BJ (cell line): ENCODE measurements around the gene PTPRC. TPM values are rescaled to one million over a fixed set of nuclear protein-coding genes. Genes with fewer than 3 reads are reported as not detected.
A peak's percentile ranks its signal among the peaks of the same experiment; 100 is the strongest.

ENCODE experiments used
- CTCF ChIA-PET: fragments of 350-600 bp; formaldehyde crosslinking; extraction: SDS; loops from one replicate; lab custom pipeline; 2021; ENCODE audit warnings: antibody characterized with exemption, inconsistent platforms; lab: Yijun Ruan, JAX
- POLR2A ChIA-PET: fragments of 300-600 bp; sonication (Branson Sonifier 250); formaldehyde crosslinking; extraction: SDS; loops from one replicate; lab custom pipeline; 2021; ENCODE audit warnings: antibody characterized with exemption; lab: Charles Lee
- DNase-seq: peaks from one replicate; pipeline ENCODE4 v3.0.0-alpha.2; 2011; ENCODE audit warnings: low read depth
- H3K27me3 ChIP-seq: 2 replicates; pipeline ENCODE4 v1.6.0; 2011; ENCODE audit warnings: low read length; ENCODE audit not compliant: control insufficient read depth, insufficient read depth
- H3K36me3 ChIP-seq: 2 replicates; pipeline ENCODE4 v1.5.1; 2011; ENCODE audit warnings: low read length; ENCODE audit not compliant: control insufficient read depth, insufficient read depth
- H3K4me3 ChIP-seq: 2 replicates; pipeline ENCODE4 v1.5.1; 2011; ENCODE audit warnings: low read depth, mild to moderate bottlenecking, control low read depth, low read length
- polyA plus RNA-seq: library from polyadenylated mRNA; depleted of rRNA; stranded (reverse); fragments of >200 nt; gene quantifications from 2 replicates; pipeline ENCODE4 v1.2.3, GENCODE V29; 2011
- TF ChIP-seq, protein P1 (sequence below): IDR thresholded peaks from 2 replicates; pipeline ENCODE4 v1.5.1; 2011; ENCODE audit warnings: low read depth, mild to moderate bottlenecking, control low read depth, inconsistent platforms, low read length, moderate library complexity; ENCODE audit not compliant: insufficient read depth

The PTPRC gene
- polyA plus RNA-seq, 1 experiment: 0.22 TPM

DNA sequence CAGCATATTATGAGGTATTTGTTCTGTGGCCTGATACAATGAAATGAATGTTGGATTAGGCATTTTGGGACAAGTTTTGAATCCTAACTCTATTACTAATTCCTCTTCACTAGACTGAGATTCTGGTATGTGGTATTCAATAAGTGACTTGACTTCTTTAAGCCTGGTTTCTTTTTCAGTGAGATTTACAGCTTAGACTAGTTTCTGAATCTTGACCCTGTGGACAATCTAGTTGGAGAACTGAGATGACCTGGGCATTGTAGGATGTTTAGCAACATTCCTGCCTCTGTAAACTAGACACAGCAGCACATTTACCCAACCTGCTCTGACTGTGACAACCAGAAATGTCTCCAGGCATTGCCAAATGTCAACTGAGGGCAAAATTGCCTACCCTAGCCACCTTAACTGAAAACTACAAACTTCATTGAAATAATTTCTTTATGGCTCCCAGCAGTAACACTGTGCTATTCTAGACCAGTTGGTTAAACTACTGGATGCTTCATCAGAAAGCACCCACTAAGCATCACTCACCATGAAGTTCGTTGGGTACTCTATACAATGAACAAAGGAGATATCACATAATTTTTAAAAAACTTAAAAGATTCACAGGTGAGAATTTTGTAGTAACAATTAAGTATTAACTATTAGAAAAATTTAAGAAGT lies 16.8 kb downstream of the PTPRC start:
- ChIA-PET POLR2A (interaction anchor here (0.5 to 1.5 kb wide), 3 partner anchors 12 to 748 kb away, joined by 3 to 6 read pairs (median 4); no protein-coding TSS in a partner anchor), CTCF (no interaction called here)
- Histone ChIP-seq H3K4me3 (no peak overlapping the region), H3K27me3 (no peaks in the 10 kb centered on the region), H3K36me3 (no peaks in the 10 kb centered on the region)
- DNase-seq: no peak
- TF ChIP-seq, protein P1, sequence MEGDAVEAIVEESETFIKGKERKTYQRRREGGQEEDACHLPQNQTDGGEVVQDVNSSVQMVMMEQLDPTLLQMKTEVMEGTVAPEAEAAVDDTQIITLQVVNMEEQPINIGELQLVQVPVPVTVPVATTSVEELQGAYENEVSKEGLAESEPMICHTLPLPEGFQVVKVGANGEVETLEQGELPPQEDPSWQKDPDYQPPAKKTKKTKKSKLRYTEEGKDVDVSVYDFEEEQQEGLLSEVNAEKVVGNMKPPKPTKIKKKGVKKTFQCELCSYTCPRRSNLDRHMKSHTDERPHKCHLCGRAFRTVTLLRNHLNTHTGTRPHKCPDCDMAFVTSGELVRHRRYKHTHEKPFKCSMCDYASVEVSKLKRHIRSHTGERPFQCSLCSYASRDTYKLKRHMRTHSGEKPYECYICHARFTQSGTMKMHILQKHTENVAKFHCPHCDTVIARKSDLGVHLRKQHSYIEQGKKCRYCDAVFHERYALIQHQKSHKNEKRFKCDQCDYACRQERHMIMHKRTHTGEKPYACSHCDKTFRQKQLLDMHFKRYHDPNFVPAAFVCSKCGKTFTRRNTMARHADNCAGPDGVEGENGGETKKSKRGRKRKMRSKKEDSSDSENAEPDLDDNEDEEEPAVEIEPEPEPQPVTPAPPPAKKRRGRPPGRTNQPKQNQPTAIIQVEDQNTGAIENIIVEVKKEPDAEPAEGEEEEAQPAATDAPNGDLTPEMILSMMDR: no peak

DNA sequence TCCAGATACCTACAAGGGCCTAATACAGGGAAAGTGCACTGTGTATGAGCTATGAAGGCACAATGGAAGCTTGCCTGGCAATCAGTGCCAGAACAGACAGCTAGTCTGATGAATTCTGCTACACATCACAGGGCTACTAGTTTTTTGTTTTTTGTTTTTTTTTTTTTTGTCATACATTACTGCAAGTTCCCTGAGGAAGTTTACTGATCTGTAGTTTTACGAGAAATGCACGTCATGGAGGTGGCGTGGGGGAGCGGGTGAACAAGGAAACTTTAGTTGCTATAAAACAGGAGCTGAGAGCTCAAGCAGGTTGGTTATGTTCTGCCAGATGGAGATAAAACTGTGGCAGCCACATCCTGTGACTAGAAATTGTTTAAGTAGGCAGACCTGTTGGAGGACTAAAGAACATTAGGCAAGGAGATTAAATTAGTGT lies 17.7 kb downstream of the PTPRC start:
- CTCF ChIA-PET: no interaction called here

DNA sequence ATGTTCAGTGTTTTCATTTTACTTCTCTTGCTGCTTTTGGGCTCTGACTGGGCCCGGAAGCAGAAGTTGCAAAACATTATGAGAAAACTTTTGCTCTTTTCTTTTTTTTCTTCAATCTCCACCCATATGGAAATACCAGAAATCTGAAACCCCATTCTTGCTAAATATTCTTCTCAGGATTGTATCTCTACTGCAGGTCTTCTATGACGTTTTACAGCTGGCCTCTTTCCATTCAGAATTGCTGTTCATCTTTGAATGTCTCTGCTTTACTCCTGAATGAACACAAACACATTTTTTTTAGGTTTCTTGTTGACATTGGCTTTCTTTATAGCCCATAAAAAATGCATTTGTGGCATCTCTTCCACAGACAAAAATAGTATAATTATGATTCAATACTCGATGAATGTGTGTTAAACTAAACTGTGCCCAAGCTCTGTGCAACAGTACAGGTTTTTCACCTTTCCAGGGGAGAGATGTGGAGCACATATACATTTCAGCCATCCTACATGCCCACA lies 18.8 kb downstream of the PTPRC start:
- TF ChIP-seq, protein P1: no peak
- H3K27me3 ChIP-seq: no peaks in the 10 kb centered on the region
- H3K4me3 ChIP-seq: no peak overlapping the region
- ChIA-PET CTCF (no interaction called here), POLR2A (interaction anchor here (0.6 to 0.8 kb wide), 3 partner anchors 142 to 473 kb away, joined by 4 to 5 read pairs (median 4); no protein-coding TSS in a partner anchor)
- H3K36me3 ChIP-seq: no peaks in the 10 kb centered on the region
- peak; percentile 100 for DNase-seq

More for the DNA sequence above, 17.7 kb downstream of the PTPRC start:
- POLR2A ChIA-PET: interaction anchor here (0.7 to 1.5 kb wide), 2 partner anchors 11 to 57 kb away, joined by 5 to 6 read pairs; no protein-coding TSS in a partner anchor
- Histone ChIP-seq H3K4me3 (no peak overlapping the region), H3K27me3 (no peaks in the 10 kb centered on the region), H3K36me3 (no peaks in the 10 kb centered on the region)
- TF ChIP-seq, protein P1: no peak
- no peak for DNase-seq

DNA sequence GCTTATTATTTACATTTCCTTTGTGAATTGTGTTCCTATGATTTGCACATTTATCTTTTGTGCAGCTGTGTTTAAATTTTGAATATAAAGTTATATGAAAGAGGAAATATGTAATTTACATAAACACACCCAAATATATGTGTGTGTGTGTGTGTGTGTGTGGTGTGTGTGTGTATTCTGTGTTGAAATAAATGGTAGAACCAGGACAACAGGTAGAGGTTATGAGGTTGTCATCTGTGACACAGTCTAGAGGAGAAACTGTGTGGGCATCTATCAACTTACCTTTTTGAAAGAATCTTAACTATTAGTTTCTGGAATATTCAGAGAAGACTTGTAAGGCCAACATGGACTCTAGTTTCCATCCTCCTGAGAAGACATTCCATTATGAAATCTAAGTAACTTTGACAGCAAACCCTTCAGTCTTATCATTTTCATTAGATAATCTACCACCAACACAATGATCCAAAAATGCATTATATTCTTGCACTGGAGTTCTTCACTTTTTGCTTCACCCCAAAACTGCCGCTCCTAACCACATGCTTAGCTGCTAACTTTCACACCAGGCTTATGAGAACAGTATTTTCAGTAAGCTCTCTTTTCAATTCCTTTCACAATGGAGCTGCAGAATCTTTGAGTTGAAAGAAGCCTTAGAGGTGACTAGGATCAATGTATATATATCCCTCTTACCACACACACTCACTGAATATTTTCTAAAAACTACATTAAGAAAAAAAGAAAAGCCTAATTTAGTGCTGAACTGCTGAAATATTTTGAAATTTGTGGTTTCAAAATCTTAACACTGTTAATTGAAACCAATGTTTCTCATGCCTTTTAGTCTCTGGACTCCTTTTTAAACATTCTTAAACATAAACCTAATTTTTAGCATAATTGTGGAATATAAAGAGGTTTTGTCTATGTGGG lies 21.8 kb downstream of the PTPRC start:
- Histone ChIP-seq H3K4me3 (no peak overlapping the region), H3K36me3 (no peaks in the 10 kb centered on the region), H3K27me3 (no peaks in the 10 kb centered on the region)
- ChIA-PET POLR2A (interaction anchor here (0.7 kb wide), 1 partner anchor 169 kb away, joined by 3 read pairs; no protein-coding TSS in a partner anchor), CTCF (interaction anchor here (1.0 kb wide), 1 partner anchor 164 kb away, joined by 3 read pairs; no protein-coding TSS in a partner anchor)
- TF ChIP-seq, protein P1: no peak
- no peak for DNase-seq
